ENCODE measurements around the gene KATNB1.
"Not testable (repeated sequence)": the region's sequence is repeated elsewhere in the genome, so short reads cannot be mapped to it uniquely, and the experiment has no call there.

DNA sequence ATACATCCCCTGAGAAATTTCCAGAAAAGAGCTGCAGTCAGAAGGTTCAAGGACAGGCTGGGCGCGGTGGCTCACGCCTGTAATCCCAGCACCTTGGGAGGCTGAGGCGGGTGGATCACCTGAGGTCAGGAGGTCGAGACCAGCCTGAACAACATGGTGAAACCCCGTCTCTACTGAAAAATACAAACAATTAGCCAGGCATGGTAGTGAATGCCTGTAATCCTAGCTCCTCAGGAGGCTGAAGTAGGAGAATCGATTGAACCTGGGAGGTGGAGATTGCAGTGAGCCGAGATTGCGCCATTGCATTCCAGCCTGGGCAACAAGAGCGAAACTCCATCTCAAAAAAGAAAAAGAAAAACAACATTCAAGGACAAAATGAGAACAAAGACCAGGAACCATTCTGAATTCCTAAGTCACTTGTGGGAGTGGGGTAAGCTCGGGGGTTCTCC is 47.1 kb downstream of the KATNB1 start:
- TF ChIP-seq, protein P1, sequence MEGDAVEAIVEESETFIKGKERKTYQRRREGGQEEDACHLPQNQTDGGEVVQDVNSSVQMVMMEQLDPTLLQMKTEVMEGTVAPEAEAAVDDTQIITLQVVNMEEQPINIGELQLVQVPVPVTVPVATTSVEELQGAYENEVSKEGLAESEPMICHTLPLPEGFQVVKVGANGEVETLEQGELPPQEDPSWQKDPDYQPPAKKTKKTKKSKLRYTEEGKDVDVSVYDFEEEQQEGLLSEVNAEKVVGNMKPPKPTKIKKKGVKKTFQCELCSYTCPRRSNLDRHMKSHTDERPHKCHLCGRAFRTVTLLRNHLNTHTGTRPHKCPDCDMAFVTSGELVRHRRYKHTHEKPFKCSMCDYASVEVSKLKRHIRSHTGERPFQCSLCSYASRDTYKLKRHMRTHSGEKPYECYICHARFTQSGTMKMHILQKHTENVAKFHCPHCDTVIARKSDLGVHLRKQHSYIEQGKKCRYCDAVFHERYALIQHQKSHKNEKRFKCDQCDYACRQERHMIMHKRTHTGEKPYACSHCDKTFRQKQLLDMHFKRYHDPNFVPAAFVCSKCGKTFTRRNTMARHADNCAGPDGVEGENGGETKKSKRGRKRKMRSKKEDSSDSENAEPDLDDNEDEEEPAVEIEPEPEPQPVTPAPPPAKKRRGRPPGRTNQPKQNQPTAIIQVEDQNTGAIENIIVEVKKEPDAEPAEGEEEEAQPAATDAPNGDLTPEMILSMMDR (IDR thresholded peaks at IDR 0.05): not testable (repeated sequence)
- not testable (repeated sequence) for TF ChIP-seq POLR2A (IDR thresholded peaks at IDR 0.05)

All from right lobe of liver (tissue), 4 donors.